Upper lobe of right lung (tissue), 1 donor: ENCODE results near the gene ITGA4. TPM values are rescaled to one million over a fixed set of nuclear protein-coding genes. Genes with fewer than 3 reads are reported as not detected.

ENCODE experiments used
- ATAC-seq: fragments of 200-7000 bp; cut with Tn5 transposase; one replicate; pipeline ENCODE4 v1.9.1; 2020; ENCODE audit warnings: mild to moderate bottlenecking, moderate library complexity
- DNase-seq: peaks from one replicate; pipeline ENCODE4 v3.0.0-alpha.2; 2020
- H3K27ac ChIP-seq: fragments of 200-600 bp; one replicate; pipeline ENCODE4 v1.8.0; 2022
- H3K27me3 ChIP-seq: fragments of 200-600 bp; one replicate; pipeline ENCODE4 v1.8.0; 2022; ENCODE audit warnings: mild to moderate bottlenecking
- H3K36me3 ChIP-seq: fragments of 200-600 bp; one replicate; pipeline ENCODE4 v1.8.0; 2022
- H3K4me1 ChIP-seq: fragments of 200-600 bp; one replicate; pipeline ENCODE4 v1.8.0; 2022
- H3K4me3 ChIP-seq: fragments of 200-600 bp; one replicate; pipeline ENCODE4 v1.8.0; 2022; ENCODE audit warnings: mild to moderate bottlenecking
- H3K9me3 ChIP-seq: fragments of 200-600 bp; one replicate; pipeline ENCODE4 v1.8.0; 2022
- CTCF ChIP-seq: fragments of 200-600 bp; IDR thresholded peaks from one replicate; pipeline ENCODE4 v1.8.0; 2022; ENCODE audit warnings: antibody characterized with exemption
- intact Hi-C: fragments of 100-400 bp; cut with DNase I; formaldehyde crosslinking; loops from one replicate; pipeline ENCODE4 v1.11.0; 2022
- long read RNA-seq: library from polyadenylated mRNA; unstranded; transcript quantifications from one replicate; pipeline ENCODE4 v2.0.0, GENCODE V29; 2021
- total RNA-seq: library from RNA; stranded (reverse); fragmentation: NEBNext Ultra II Directional; extraction: Animal tissue kit (Norgen Biotek cat#: 25700); gene quantifications from one replicate; pipeline ENCODE4 v1.2.1, GENCODE V29; 2021
- donor health status: DM: no; HTN: yes; CAD: no; lungs with severe emphysema.

ITGA4 gene
- 18.4 TPM for total RNA-seq
- long read RNA-seq, full-length matches to known transcripts, result 14 of 18 reads
- long read RNA-seq, partial matches to known transcripts, result 3 of 18 reads
- long read RNA-seq, other reads (novel, unspliced or antisense), result 1 of 18 reads

DNA sequence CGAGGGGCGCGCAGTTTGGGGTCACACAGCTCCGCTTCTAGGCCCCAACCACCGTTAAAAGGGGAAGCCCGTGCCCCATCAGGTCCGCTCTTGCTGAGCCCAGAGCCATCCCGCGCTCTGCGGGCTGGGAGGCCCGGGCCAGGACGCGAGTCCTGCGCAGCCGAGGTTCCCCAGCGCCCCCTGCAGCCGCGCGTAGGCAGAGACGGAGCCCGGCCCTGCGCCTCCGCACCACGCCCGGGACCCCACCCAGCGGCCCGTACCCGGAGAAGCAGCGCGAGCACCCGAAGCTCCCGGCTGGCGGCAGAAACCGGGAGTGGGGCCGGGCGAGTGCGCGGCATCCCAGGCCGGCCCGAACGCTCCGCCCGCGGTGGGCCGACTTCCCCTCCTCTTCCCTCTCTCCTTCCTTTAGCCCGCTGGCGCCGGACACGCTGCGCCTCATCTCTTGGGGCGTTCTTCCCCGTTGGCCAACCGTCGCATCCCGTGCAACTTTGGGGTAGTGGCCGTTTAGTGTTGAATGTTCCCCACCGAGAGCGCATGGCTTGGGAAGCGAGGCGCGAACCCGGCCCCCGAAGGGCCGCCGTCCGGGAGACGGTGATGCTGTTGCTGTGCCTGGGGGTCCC is at the start of gene ITGA4:
TSS of gene ITGA4 (plus strand) at position 266 of the 620 bp plus-strand sequence. CDS start at position 535, 269 bp downstream.
- peak within 1 kb of the TSS; percentile 60 for H3K4me3 ChIP-seq
- TF ChIP-seq CTCF, result peak; percentile 70
- peak within 1 kb of the TSS; percentile 85 for H3K27ac ChIP-seq
- H3K9me3 ChIP-seq, result no peaks in the 10 kb centered on the region
- peak; percentile 95 for ATAC-seq
- H3K4me1 ChIP-seq, result peaks cover 18% of the 10 kb centered on the region
- H3K27me3 ChIP-seq, result peaks cover 13% of the 10 kb centered on the region
- no peaks in the 10 kb centered on the region for H3K36me3 ChIP-seq
- intact Hi-C loops, result no loop called here
- DNase-seq, result peak; percentile 87

DNA sequence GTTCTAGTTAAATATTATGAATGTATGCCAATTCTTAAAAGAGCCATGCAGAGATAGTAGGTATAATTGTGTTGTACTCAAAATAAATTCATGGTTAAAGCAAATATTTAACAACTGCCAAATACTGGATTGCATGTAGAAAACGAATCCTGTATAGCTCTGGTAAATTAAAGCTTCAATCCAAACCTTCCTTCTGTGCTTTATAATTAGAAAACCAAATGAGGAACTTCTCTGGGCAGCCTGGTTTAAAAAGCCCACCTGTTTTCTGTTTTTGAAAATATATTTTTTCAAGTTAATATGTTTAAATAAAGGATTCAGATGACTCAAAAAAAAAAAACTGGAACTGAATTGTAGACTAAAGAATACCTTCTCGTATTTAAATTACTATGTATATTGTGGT is 48.3 kb upstream of the ITGA4 start:
- no peak overlapping the region for H3K4me3 ChIP-seq
- intact Hi-C loops, result no loop called here
- H3K27ac ChIP-seq, result no peak overlapping the region
- TF ChIP-seq CTCF, result no peak
- H3K27me3 ChIP-seq, result no peaks in the 10 kb centered on the region
- ATAC-seq, result no peak
- H3K4me1 ChIP-seq, result no peaks in the 10 kb centered on the region
- no peaks in the 10 kb centered on the region for H3K36me3 ChIP-seq
- DNase-seq, result no peak
- no peaks in the 10 kb centered on the region for H3K9me3 ChIP-seq

DNA sequence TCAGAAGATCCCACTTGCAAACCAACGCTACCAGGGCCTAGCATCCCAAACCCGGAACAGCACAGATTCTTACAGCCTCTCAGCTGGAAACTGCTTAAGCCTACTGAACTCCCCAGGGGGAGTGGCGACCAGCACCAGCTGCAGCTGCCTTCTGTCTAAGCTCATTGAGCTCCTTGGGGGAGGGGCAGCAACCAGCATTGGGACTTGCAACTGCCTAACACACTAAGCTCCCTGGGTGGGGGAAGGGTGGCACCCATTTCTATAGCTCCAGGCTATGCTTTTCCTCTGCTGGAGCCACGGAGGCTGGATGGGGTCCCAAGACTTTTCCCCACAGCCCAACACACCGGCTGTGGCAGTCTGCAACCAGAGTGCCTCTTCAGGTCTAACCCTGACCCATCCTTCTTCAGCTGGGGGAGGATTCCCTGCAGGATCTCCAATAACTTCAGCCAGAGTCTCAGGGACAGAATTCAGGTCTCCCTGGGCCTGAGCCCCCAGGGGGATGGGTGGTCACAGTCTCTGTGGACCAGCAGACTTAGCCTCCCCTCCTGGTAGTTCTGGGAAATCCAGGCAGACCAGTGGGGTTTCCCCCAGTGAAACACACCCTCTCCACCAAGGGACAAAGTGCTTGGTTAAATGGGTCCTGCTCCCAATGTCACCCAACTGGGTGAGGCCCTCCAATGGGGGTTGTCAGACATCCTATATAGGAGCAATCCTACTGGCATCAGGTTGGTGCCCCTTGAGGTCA is 45.9 kb upstream of the ITGA4 start:
- Histone ChIP-seq H3K36me3 (no peaks in the 10 kb centered on the region), H3K4me1 (no peaks in the 10 kb centered on the region), H3K4me3 (no peak overlapping the region), H3K27ac (no peak overlapping the region), H3K27me3 (no peaks in the 10 kb centered on the region), H3K9me3 (no peaks in the 10 kb centered on the region)
- TF ChIP-seq CTCF, result no peak
- DNase-seq (no peak), ATAC-seq (no peak)
- intact Hi-C loops, result no loop called here

GRCh38 chr2:181419129-181419855 is 37.9 kb upstream of the ITGA4 start:
- H3K9me3 ChIP-seq, result no peaks in the 10 kb centered on the region
- intact Hi-C loops, result no loop called here

More at GRCh38 chr2:181419129-181419855, 37.9 kb upstream of the ITGA4 start:
- no peak for TF ChIP-seq CTCF
- DNase-seq (no peak), ATAC-seq (peak; percentile 37)
- H3K27me3 ChIP-seq, result no peaks in the 10 kb centered on the region
- no peaks in the 10 kb centered on the region for H3K4me1 ChIP-seq
- no peak overlapping the region for H3K4me3 ChIP-seq
- no peaks in the 10 kb centered on the region for H3K36me3 ChIP-seq
- no peak overlapping the region for H3K27ac ChIP-seq
